ENCODE measurements around the gene C2CD4D.

Gene C2CD4D

DNA sequence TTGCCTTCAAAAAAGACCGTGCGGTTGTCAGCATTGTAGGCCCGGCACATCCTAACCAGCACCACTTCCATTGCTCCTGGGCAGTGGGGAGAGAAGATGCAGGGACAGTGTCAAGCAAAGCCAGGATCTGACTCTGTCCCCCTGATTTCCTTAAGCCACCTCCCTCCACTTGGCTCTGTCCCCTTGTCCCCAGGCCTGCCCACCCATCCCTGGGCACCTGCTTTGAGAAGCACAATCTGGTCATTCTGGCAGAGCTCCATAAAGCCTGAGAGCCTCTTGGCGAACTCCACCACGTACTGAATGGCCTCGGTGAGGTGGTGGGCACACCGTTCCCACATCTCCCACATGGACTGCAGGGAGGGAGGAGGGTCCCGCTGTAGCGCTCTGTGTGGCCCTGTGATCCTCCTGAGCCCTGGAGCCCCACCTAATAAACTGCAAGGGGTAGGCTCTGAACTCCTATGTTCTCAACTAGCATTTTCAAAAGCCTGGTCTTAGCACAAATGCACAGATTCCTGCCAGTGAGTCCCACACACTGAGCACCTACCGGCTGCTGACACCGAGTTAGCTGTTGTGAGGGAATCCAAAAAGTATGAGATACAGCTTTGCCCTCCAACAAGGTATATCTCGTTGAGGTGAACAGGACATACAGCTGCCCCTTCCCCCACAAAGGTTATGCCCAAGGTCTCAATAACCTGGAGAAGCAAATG is 26.2 kb downstream of the C2CD4D start:
- DNase-seq (ENCODE audit: low spot score), result no peak

DNA sequence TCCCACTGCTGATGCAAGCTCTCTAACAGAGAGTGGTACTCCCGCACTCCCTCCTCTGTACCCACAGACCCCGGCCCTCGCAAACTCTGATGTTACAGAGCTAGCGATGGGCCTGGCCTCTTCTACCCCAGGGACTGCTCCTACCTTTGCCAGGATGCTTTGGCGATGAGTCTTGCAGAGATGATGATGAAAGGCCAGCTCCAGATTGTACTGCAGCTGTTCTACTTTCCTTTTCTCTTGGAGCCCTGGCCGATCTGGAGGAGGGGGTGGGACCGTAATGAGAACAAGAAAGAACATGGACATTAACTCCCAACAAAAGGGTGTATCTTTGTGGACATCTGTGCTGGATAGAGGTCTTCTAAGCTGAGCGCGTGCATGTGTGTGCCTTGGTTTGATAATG is 28.4 kb downstream of the C2CD4D start:
- DNase-seq (ENCODE audit: low spot score), result no peak

DNA sequence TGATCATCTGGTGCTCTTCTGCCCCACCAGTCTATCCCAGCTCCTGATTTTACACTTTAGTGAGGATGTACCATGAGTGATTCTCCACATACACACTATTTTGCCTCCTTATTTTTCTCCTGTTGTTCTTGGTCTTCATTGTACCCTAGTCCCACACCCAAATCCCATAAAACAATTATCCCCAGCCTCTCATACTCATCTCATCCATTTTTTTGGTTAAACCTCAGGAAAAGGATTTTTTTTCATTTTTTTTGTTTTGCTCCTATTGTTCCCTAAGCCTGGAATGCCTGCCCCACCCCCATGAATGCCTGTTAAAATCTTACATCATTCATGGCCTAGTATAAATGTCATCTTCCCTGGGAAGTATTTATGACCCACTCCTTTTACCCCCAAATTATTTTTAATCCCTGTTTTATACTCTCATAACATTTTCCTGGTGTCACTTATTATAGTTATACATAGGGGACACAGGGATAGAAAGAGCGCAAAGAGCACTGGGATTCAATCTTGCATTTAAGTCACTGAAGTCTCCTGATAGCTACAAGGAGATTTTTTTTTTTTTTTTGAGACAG is 29.5 kb downstream of the C2CD4D start:
- DNase-seq (ENCODE audit: low spot score), result no peak

DNA sequence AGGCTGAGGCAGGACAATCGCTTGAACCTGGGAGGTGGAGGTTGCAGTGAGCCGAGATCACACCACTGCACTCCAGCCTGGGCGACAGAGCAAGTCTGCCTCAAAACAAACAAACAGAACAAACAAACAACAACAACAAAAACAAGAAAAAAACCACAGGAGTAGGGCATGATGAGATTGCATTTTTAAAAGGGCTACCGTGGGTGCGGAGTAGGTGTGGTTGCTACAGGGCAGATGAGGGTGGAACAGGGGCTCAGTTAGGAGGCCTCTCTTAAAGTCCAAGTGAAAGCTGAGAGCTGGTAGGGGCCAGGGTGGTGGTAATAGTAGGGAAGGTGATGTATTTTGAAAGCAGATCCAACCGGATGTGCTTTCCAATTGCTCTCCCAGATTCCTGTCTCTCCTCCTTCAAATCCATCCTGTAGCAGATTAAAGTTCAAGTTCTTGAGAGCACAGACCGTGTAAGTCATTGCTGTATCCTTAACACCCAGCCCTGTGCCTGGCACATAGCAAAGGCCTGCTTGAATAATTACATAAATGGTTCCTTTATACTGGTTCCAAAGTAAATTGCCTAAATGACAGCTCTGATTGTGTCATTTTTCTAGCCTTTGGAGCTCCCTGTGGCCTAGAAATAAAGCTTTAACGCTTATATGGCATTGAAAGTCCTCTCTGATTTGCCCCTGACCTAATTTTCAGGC is 30.2 kb downstream of the C2CD4D start:
- no peak for DNase-seq (ENCODE audit: low spot score)

DNA sequence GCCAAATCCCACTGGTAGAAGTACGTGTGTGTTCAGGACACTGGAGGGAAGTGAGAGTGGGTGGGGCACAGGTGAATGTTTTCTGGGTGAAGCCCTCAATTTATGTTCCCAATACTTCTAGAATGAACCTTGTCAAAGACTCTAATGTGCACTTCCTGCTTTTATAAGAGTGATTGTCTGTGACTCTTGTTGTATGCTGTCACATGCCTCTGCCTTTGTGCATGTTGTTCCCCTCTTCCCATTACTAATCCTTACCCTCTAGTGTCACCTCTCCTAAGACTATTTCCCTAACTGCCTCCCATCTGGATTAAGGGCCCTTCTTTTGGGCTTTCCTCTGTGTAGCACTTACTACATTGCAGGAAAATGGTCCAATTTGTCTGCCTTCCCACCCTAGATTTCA is 31.9 kb downstream of the C2CD4D start:
- DNase-seq (ENCODE audit: low spot score), result no peak

DNA sequence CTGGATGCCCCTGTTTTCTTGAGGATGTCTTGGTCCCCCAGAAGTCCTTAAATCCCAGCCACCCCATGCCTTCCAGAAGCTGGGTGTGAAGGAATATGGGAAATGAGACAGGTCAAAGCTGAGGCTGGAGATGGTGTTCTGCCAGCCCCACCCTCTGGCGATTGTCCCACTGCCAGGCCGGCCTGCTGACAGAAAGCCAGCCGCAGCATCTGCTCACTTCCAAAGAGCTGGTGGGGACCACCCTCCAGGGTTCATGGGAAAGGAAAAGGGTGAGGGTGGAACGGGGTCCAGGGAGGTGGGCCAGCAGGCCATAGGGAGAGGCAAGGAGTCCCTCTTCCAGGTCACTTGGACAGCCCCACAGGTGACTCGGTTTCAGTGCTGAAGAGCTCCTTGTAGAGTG is 32.5 kb downstream of the C2CD4D start:
- DNase-seq (ENCODE audit: low spot score), result no peak

DNA sequence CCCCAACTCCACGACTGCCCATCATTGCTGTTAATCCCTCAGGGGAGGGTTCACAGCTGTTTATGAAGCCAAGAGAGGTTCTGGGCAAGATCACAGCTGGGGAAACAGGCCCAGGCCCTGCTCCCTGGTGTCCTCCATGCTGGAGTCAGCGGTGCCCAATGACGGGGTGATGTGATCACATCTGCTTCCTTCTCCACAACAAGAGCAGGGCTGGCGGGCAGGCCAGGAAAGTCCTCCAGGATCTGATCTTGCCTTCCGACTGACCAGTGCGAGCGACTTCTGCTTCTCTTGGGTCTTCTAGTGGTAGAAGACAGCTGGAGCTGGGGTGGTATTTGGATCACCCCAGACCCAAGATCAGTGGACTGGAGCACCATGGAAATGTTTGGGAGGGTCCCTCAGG is 33.5 kb downstream of the C2CD4D start:
- no peak for DNase-seq (ENCODE audit: low spot score)

DNA sequence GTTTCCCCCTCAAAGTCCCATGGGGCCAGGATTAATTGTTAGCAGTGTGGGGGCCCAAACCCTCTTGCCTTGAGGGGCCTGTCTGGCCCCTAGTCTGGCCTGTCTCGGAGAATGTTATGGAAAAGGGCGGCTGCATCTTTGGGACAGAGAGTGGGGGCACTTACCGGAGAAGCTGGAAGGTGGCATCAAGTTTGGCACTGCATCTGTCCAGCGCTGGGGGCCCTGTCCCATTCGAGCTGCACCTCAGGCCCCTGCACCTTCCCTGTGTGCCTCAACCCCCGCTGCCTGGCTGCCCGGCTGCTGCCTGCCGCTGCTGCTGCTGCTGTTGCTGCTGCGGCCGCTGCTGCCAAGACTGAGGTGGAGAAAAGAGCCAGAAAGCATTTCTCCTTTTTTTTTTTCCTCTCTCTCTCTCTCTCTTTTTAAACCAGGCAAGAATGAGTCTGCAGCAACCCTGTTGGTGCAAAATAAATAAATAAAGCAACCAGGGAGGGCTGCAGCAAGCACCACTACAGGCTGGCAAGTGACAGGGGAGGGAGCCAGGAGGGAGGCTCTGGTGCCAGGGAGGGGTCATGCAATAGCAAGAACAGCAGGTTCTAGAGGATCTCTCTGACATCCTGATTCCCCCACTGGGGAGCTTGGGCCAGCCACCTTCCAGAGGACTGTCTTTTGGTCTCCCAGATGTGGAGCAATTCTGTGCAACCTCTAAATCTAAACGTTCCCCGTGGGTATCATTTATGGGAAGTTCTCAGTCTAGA is 34.4 kb downstream of the C2CD4D start, which contains the start of gene LINGO4:
Gene LINGO4 (minus strand): TSS at position 354 of the 755 bp plus-strand sequence. CDS start 2,715 bp downstream, outside the sequence.
- no peak for DNase-seq (ENCODE audit: low spot score)

DNA sequence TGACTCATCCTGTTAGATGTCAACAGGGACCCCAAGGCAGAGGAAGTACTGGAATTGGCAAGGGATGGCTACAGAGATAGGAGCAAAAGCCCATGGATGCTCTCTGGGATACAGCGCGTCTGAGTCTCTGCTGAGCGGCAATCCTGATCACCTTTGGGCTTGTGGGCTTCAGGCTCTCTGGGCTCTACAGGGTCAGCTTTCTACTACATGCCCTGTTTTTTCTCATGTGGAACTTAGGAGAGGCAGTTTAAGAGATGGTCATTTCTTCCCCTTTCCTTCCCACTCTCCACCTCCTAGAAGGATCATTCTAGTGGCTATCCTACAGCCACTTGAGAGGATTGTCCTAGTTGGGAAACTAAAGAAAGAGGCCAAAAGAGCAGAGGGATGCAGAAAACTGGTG is 35.7 kb downstream of the C2CD4D start:
- DNase-seq (ENCODE audit: low spot score), result no peak

DNA sequence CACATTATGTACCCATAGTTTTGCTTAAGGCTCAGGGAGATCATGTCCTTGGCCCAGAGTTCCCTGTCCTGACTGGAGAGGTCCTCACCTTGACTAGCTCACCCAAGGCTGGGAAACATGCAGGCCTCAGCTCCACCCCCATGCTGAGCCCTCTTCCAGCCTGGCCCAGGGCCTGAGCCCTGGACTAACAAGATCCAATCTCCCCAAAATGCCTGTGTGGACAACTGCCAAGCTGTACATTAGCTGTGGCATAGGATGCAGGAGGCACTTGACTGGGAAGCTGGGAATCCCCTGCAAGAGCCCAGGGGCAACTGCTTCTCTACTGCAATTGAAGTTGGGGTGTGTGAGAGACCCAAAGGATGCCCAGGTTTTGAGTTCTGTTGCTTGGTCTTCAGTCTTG is 36.5 kb downstream of the C2CD4D start:
- DNase-seq (ENCODE audit: low spot score), result no peak

DNA sequence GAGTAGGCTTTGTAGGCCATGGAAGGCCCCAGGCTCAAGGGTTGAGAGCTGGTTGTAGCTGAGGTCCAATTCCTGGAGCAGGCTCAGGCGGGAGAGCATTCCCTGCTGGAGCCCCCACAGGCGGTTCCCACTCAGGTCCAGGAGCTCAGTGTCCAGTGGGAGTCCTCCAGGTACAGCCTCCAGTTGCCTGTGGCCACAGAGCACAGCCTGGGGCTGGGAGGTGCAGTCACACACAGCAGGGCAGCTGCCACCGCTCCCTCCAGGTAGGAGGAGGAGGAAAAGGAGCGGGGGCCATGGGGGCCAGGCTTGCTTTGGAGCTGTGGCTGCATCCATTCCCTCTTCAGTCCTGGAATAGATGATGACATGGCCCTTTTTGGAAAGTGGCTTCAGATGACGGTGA is 37.2 kb downstream of the C2CD4D start:
- DNase-seq (ENCODE audit: low spot score), result no peak

DNA sequence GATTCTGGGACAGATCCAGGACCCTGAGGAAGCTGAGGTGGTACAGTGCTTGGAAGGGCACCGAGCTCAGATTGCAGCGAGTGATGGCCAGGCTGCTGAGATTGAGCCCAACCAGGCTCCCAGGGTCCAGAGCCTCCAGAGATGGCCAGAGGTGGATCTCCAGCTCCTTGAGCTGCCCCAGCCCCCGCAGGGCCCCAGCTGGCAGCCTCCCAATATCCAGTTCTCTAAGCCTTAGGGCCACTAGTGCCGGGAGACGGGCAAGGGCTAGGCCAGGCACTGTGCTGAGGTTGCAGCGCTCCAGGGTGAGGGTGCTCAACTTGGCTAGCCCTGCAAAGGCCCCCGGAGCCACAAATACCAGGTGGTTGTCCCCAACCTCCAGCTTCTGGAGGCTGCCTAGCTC is 37.8 kb downstream of the C2CD4D start:
- DNase-seq (ENCODE audit: low spot score), result no peak

DNA sequence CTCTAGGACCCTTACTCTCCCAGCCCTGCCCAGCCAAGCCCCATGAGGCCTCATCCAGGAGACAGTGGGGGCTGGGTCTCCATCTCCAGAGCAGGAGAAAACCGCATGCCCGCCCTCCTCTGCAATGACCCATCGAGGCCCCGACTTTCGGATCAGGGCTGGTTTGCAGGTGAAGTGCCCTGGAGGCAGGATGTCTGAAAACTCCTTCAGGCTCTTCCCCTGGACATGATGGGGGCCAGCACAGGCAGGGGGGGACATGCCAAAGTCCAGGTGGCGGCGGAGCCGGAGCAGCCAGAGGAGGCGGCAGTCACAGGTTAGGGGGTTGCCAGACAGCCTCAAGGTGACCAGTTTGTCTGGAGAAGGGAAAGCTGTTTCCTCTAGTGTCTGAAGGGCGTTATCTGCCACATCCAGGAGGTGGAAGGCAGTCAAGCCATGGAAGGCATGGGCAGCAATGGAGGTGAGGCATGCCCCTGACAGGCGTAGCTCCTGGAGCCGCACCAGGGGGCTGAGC is 38.3 kb downstream of the C2CD4D start:
- no peak for DNase-seq (ENCODE audit: low spot score)

DNA sequence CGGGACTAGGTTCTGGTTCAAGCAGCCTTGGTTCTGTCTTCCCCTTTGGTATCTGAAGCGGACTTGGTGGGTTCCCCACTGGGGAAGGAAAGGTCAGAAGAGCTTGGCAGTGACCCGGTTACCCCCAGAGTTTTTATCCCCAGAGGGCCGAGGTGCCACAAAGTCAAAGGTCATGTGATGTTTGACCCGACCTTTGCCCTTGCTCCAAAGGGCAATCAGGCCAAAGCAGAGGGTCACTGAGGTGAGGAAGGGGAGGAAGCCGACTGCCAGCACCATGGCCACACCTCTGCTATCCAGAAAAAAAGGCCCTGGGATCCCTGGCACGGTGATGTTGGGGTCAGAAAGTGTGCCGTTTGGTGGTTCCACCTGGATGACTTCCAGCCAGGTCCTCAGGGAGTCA is 38.8 kb downstream of the C2CD4D start:
- DNase-seq (ENCODE audit: low spot score), result no peak

DNA sequence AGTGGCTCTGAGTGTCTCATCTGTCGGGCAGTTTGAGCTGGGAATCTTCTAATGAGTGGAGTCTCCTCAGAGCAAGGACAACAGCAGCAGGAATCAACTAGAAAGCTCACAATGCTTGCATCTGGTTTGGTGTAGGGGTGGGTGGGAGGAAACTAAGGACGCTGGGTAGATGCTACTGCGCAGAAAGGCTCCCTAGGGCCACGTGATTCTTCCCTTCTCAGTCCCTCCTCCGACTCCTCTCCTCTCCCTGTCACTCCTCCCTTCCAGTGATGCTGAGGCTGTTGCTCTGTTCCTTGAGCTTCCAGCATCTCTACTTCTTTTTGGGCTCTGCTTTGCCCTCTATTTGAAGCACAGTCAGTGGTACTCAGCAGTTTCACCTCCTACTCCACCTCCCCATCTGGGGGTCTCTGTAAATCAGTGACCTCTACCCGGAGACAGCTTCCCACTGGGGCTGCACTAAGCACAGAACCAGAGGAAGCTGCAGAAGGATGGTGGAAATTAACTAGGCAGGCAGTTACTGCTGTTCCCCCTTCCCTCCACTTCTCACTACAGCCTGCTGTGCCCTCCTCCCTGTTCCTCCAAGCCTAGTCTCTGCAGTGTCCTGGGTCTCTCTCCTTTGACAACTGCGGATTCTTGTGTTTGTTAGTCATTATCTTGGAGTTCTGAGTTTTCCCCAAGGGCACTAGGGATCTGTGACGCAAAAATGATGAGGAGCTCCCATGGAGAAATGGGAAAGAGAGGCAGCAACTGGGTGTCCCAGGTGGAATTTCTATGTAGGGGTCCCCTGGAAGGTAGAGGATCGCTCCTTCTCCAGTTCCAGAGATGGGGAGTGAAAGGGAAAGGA is 40.2 kb downstream of the C2CD4D start:
- no peak for DNase-seq (ENCODE audit: low spot score)

DNA sequence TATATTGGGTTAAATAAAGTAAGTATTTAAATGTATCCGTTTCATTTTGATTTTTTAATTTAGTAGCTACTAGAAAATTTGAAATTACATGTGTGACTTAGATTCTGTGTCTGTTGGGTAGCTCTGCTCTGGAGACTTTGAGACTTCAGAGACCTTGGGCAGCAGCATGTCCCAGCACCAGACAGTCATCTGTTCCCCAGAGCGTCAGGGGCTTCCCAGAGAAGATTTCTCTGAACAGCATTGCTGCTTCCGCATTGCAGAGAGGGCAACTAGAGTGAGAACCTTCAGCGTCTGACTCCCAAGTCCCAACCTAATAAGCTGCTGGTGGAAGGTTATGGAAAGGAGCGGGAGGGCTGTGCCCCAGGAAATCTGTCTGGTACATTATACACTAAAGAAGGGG is 41.0 kb downstream of the C2CD4D start:
- no peak for DNase-seq (ENCODE audit: low spot score)

DNA sequence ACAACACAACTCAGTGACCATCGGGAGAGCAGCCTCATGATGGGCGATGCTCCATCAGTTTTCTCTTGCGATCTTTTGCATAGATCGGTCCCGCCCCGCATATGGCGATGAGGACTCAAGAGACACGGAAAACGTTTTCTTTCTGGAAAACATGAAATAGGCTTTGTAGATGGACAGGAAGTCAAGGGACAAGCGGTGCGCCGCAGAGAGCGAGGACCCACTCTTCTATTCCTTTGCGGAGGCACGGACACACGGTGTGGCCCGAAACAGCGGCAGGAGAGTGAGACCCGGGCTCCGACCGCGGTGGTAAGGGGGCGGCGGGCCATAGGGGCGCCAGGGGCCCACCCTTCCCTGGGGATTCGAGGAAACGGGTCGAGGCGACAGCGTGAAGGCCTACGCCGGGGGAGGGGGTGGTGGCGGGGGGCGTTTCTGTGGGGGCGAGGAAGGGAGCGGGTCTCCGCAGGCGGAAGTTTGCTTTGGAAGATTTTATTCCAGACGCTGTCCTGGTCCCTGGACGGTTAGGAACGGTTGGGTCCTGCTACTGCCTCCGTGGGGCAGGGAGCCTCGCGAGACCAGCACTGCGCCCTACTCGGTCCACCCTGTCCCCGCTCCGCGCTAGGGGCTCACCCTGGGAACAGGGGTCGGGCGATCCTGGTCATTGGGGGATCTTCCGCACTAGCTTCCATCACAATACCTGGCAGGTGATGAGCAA is 48.5 kb downstream of the C2CD4D start:
- DNase-seq (ENCODE audit: low spot score), result no peak

DNA sequence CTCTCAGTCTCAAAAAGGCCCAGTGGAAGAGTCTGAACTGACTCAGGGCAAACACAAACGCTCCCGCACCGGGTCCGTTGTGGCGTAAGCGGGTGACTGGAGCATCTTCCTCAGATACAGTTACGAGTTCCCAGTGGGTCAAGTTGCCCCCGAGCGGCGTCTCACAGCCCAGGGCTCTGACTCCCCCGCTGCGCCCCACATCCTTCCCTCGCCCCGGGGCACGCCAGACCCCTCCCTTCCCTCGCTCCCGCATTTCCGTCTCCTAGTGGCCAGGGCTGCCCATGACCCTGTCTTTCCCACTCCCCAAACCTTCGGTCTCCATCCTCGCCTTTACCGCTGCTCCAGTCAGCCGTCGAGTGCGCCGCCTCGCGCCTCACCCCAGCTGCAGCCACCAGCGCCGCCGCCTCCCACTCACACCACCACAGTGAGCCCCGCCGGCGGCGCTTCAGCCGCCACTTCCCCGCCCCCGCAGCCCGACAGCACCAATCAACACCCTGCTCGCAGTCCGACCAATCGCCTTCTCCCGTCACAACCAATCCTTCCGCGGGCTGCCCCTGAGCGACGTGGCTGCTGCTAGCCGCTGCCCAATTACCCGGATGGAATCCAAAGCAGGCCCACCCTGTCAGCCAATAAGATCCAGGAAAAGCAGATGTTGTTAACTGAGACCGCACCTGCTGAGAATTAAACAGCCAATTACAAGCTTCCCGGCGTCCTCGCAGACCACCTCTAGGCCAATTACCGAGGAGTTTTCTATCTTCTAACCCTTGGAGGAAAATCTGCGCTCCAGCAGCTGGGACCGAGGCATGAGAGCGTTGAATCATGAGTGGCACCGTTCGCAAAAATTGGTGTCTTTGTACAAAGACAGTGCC is 49.3 kb downstream of the C2CD4D start, which contains the start of gene TDRKH:
Gene TDRKH (minus strand): TSS at position 430 of the 869 bp plus-strand sequence. CDS start 7,478 bp downstream, outside the sequence.
- DNase-seq (ENCODE audit: low spot score), result peak; percentile 100
